Measurements from ENCODE around the gene BRI3BP.

DNA sequence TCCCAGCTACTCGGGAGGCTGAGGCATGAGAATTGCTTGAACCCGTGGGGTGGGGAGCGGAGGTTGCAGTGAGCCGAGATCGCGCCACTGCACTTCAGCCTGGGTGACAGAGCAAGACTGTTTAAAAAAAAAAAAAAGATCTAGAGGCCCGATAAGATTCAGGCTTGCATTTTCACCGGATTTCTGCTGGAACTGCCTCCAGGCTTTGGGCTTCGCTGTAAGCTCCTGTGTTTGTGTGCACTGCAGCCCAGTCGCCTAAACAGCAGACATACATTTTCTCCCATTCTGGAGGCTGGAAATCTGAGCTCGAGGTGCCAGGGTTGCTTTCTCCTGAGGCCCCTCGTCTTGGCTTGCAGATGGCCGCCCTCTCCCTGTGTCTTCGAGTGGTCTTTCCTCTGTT, 12.2 kb downstream of the BRI3BP start:
- TF ChIP-seq, protein P1, sequence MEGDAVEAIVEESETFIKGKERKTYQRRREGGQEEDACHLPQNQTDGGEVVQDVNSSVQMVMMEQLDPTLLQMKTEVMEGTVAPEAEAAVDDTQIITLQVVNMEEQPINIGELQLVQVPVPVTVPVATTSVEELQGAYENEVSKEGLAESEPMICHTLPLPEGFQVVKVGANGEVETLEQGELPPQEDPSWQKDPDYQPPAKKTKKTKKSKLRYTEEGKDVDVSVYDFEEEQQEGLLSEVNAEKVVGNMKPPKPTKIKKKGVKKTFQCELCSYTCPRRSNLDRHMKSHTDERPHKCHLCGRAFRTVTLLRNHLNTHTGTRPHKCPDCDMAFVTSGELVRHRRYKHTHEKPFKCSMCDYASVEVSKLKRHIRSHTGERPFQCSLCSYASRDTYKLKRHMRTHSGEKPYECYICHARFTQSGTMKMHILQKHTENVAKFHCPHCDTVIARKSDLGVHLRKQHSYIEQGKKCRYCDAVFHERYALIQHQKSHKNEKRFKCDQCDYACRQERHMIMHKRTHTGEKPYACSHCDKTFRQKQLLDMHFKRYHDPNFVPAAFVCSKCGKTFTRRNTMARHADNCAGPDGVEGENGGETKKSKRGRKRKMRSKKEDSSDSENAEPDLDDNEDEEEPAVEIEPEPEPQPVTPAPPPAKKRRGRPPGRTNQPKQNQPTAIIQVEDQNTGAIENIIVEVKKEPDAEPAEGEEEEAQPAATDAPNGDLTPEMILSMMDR (IDR thresholded peaks at IDR 0.05; ENCODE audit: poor library complexity) = no peak
- no peak for TF ChIP-seq EZH2 (IDR thresholded peaks at IDR 0.05; ENCODE audit: borderline replicate concordance)
